Transverse colon (tissue), 4 donors: ENCODE measurements around the gene NR2F1-AS1.

Experiments
- CTCF ChIP-seq, 5 experiments: fragments of 200-600 bp in 3 of 5; fragments of 450-650 bp in 2 of 5; sonication (generic) in 3 of 5; IDR thresholded peaks; 1 replicate in 2 of 5; 2 replicates in 3 of 5; pipeline ENCODE4 v1.5.1; 2016 to 2017; ENCODE audit warnings: antibody characterized with exemption in 5 of 5, inconsistent platforms in 3 of 5, mild to moderate bottlenecking in 2 of 5, moderate library complexity in 1 of 5
- POLR2A ChIP-seq: fragments of 450-650 bp; IDR thresholded peaks from one replicate; pipeline ENCODE4 v1.6.1; 2016; ENCODE audit warnings: antibody characterized with exemption, mild to moderate bottlenecking, moderate library complexity
- POLR2AphosphoS5 ChIP-seq, 3 donors: sonication (generic); formaldehyde crosslinking; IDR thresholded peaks; one replicate each; pipeline ENCODE4 v1.6.1; 2016; ENCODE audit warnings: antibody characterized with exemption in 3 of 3

GRCh38 chr5:93415819-93416218, 165.2 kb downstream of the NR2F1-AS1 start:
- TF ChIP-seq CTCF (IDR thresholded peaks at IDR 0.05) (no peak), POLR2A (no peak), POLR2AphosphoS5 (IDR thresholded peaks at IDR 0.05) (no peak)
